Measurements from ENCODE around the gene FNDC4. TPM values are rescaled to one million over a fixed set of nuclear protein-coding genes. Genes with fewer than 3 reads are reported as not detected.

FNDC4 gene
- total and polyA plus RNA-seq, 8 donors: 4.4 to 16.6 (median 13.4) TPM

GRCh38 chr2:27494284-27494943, 586 bp downstream of the FNDC4 start:
- Histone ChIP-seq H3K4me3 (peak overlapping the region; percentile 43), H3K36me3 (no peaks in the 10 kb centered on the region), H3K27me3 (peaks cover 0 to 59% of the 10 kb centered on the region in 2 donors), H3K9me3 (no peaks in the 10 kb centered on the region), H3K4me1 (peaks cover 0 to 24% of the 10 kb centered on the region in 2 donors), H3K27ac (no peak overlapping the region)
- DNase-seq: peak in 2 of 4 donors; percentile 10 to 77
- no peak for ATAC-seq
- TF ChIP-seq CTCF (IDR thresholded peaks at IDR 0.05): no peak
- intact Hi-C loops (cut with DNase I): no loop called here

DNA sequence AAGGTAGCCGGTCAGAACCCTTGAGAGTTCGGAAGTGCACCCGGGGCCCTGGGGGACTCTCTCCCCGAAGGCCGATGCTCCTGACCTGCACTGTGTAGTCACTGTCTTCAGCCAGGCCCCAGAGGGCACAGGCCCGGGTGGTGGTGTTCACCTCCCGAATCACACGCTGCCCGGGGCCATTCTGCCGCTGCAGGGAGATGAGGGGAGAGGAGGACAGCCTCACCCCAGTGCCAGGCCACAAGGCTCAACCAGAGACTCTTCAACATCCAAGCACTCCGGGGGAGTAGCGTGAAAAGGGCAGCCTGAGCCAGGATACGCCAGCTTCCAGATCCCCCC, 1.1 kb downstream of the FNDC4 start:
- no peak for DNase-seq
- intact Hi-C loops (cut with DNase I): no loop called here
- Histone ChIP-seq H3K27ac (no peak overlapping the region), H3K36me3 (no peaks in the 10 kb centered on the region), H3K4me1 (peaks cover 4 to 29% of the 10 kb centered on the region in 2 donors), H3K4me3 (peak overlapping the region in 1 of 2 donors; percentile 43), H3K9me3 (no peaks in the 10 kb centered on the region), H3K27me3 (peaks cover 0 to 58% of the 10 kb centered on the region in 2 donors)
- ATAC-seq: no peak
- TF ChIP-seq CTCF (IDR thresholded peaks at IDR 0.05): no peak

- Histone ChIP-seq H3K9me3 (no peaks in the 10 kb centered on the region), H3K36me3 (no peaks in the 10 kb centered on the region), H3K4me3 (no peak overlapping the region), H3K27ac (no peak overlapping the region), H3K4me1 (peaks cover 10 to 33% of the 10 kb centered on the region in 2 donors), H3K27me3 (peaks cover 0 to 45% of the 10 kb centered on the region in 2 donors)
- DNase-seq: no peak
- no peak for TF ChIP-seq CTCF (IDR thresholded peaks at IDR 0.05)
- no peak for ATAC-seq
- intact Hi-C loops (cut with DNase I): no loop called here
These were observed 2.4 kb downstream of the FNDC4 start for GRCh38 chr2:27492557-27492956.

- TF ChIP-seq CTCF (IDR thresholded peaks at IDR 0.05): no peak
- peaks cover 10 to 18% of the 10 kb centered on the region in 2 donors for H3K4me1 ChIP-seq
- no peaks in the 10 kb centered on the region for H3K9me3 ChIP-seq
- ATAC-seq (peak; percentile 98), DNase-seq (peak; percentile 95 to 100 (median 99))
- intact Hi-C loops (cut with DNase I): no loop called here
- H3K27me3 ChIP-seq: peaks cover 0 to 17% of the 10 kb centered on the region in 2 donors
- no peaks in the 10 kb centered on the region for H3K36me3 ChIP-seq
- H3K4me3 ChIP-seq: peak within 1 kb of the TSS; percentile 52 to 60
- H3K27ac ChIP-seq: peak within 1 kb of the TSS; percentile 71 to 75
These were observed 5.3 kb downstream of the FNDC4 start, which contains the start of gene IFT172 for GRCh38 chr2:27489498-27490397. IFT172 (minus strand) TSS chr2:27489743; CDS start chr2:27489653, 90 bp downstream.

DNA sequence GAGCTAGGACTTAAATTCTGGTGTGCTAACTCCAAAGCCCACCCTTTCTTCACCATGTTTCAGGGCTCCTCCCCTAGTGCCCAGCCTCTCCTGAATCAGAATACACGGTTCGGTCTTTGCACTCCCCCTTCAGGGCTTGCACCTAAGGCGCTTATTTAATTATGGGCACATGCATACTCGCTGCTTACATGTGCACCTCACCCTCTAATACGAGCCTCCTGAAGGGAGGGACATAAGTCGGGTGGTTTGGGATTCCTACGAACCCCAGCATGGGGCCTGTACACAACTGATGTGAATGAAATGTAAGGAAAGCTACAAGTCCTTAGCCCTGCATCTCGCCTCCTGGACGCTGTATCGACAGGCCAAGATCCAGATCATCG, 5.9 kb downstream of the FNDC4 start:
- Histone ChIP-seq H3K27me3 (peaks cover 0 to 10% of the 10 kb centered on the region in 2 donors), H3K4me1 (peaks cover 10 to 13% of the 10 kb centered on the region in 2 donors), H3K9me3 (no peaks in the 10 kb centered on the region), H3K27ac (peak overlapping the region; percentile 42 to 75), H3K4me3 (peak overlapping the region; percentile 52 to 60), H3K36me3 (peaks cover 0 to under 1% of the 10 kb centered on the region in 2 donors)
- intact Hi-C loops (cut with DNase I): no loop called here
- ATAC-seq (peak; percentile 35), DNase-seq (peak in 2 of 4 donors; percentile 26 to 32)
- TF ChIP-seq CTCF (IDR thresholded peaks at IDR 0.05): no peak

Measured in left lung (tissue), 10 donors.